Suprapubic skin (tissue), 4 donors: ENCODE data around the gene GNB1. TPM values are rescaled to one million over a fixed set of nuclear protein-coding genes. Genes with fewer than 3 reads are reported as not detected.

Experiments used
- DNase-seq, 2 donors: peaks; one replicate each; pipeline ENCODE4 v3.0.0-alpha.2; 2019; ENCODE audit warnings: low spot score in 2 of 2
- H3K27ac ChIP-seq: fragments of 200-600 bp; sonication (generic); one replicate; pipeline ENCODE4 v1.5.1; 2019
- H3K27me3 ChIP-seq: fragments of 200-600 bp; sonication (generic); one replicate; pipeline ENCODE4 v1.5.1; 2019
- H3K36me3 ChIP-seq: fragments of 200-600 bp; sonication (generic); one replicate; pipeline ENCODE4 v1.5.1; 2019
- H3K4me1 ChIP-seq: fragments of 200-600 bp; sonication (generic); one replicate; pipeline ENCODE4 v1.5.1; 2019
- H3K4me3 ChIP-seq: fragments of 200-600 bp; sonication (generic); one replicate; pipeline ENCODE4 v1.5.1; 2019; ENCODE audit warnings: mild to moderate bottlenecking
- H3K9me3 ChIP-seq: fragments of 200-600 bp; sonication (generic); one replicate; pipeline ENCODE4 v1.5.1; 2019
- CTCF ChIP-seq, 2 donors: fragments of 200-600 bp in 1 of 2; fragments of 450-650 bp in 1 of 2; sonication (generic) in 1 of 2; IDR thresholded peaks; one replicate each; pipeline ENCODE4 v1.5.1; 2016 to 2019; ENCODE audit warnings: antibody characterized with exemption in 2 of 2, mild to moderate bottlenecking in 1 of 2, moderate library complexity in 1 of 2
- EP300 ChIP-seq: sonication (generic); formaldehyde crosslinking; IDR thresholded peaks from one replicate; pipeline ENCODE4 v1.6.1; 2017; ENCODE audit warnings: antibody characterized with exemption
- POLR2A ChIP-seq, 2 donors: fragments of 450-650 bp; IDR thresholded peaks; one replicate each; pipeline ENCODE4 v1.6.1; 2017; ENCODE audit warnings: antibody characterized with exemption in 2 of 2, mild to moderate bottlenecking in 2 of 2, moderate library complexity in 2 of 2
- POLR2AphosphoS5 ChIP-seq, 3 donors: sonication (generic); formaldehyde crosslinking; IDR thresholded peaks; one replicate each; pipeline ENCODE4 v1.6.1; 2017; ENCODE audit warnings: antibody characterized with exemption in 3 of 3
- WGBS: methylation state at CpG from one replicate; pipeline ENCODE4 v1.1.5; 2018; 5-methylcytosine and 5-hydroxymethylcytosine counted together
- total RNA-seq, 4 donors: library from RNA; depleted of rRNA; stranded (reverse); fragments of >200 nt; gene quantifications; one replicate each; pipeline ENCODE4 v1.1.0, GENCODE V29; 2016

Gene GNB1
- total RNA-seq, 4 donors from 2014 or later = 121 to 159 (median 153) TPM

- DNase-seq = no peak
- H3K4me3 ChIP-seq = no peak overlapping the region
- H3K36me3 ChIP-seq = peaks cover 70% of the 10 kb centered on the region
- H3K4me1 ChIP-seq = no peaks in the 10 kb centered on the region
- WGBS = 87% methylated on average over 6 of the region's 6 CpGs
- TF ChIP-seq POLR2AphosphoS5 (IDR thresholded peaks at IDR 0.05) (no peak), CTCF (IDR thresholded peaks at IDR 0.05) (no peak), POLR2A (IDR thresholded peaks at IDR 0.05) (no peak), EP300 (no peak)
- H3K9me3 ChIP-seq = no peaks in the 10 kb centered on the region
- no peak overlapping the region for H3K27ac ChIP-seq
- no peaks in the 10 kb centered on the region for H3K27me3 ChIP-seq
These were observed 81.4 kb downstream of the GNB1 start for GRCh38 chr1:1809489-1809888.

GRCh38 chr1:1808206-1808605, 82.7 kb downstream of the GNB1 start:
- no peak overlapping the region for H3K4me3 ChIP-seq
- no peaks in the 10 kb centered on the region for H3K4me1 ChIP-seq
- H3K36me3 ChIP-seq = peaks cover 70% of the 10 kb centered on the region
- no peak for DNase-seq
- H3K9me3 ChIP-seq = no peaks in the 10 kb centered on the region
- WGBS = 94% methylated on average over 9 of the region's 10 CpGs
- no peaks in the 10 kb centered on the region for H3K27me3 ChIP-seq
- no peak overlapping the region for H3K27ac ChIP-seq
- TF ChIP-seq CTCF (IDR thresholded peaks at IDR 0.05) (no peak), POLR2A (IDR thresholded peaks at IDR 0.05) (no peak), POLR2AphosphoS5 (IDR thresholded peaks at IDR 0.05) (no peak), EP300 (no peak)

GRCh38 chr1:1806890-1807289, 84.0 kb downstream of the GNB1 start:
- no peak overlapping the region for H3K4me3 ChIP-seq
- peaks cover 72% of the 10 kb centered on the region for H3K36me3 ChIP-seq
- WGBS = 70% methylated on average over 2 of the region's 2 CpGs

GRCh38 chr1:1804301-1804700, 86.6 kb downstream of the GNB1 start:
- Histone ChIP-seq H3K27ac (no peak overlapping the region), H3K4me3 (no peak overlapping the region), H3K4me1 (no peaks in the 10 kb centered on the region), H3K9me3 (no peaks in the 10 kb centered on the region), H3K27me3 (no peaks in the 10 kb centered on the region), H3K36me3 (peaks cover 63% of the 10 kb centered on the region)
- no peak for DNase-seq
- no peak for TF ChIP-seq POLR2A (IDR thresholded peaks at IDR 0.05)
- WGBS = 97% methylated on average over 8 of the region's 8 CpGs

More at GRCh38 chr1:1806890-1807289, 84.0 kb downstream of the GNB1 start:
- Histone ChIP-seq H3K9me3 (no peaks in the 10 kb centered on the region), H3K27ac (no peak overlapping the region), H3K4me1 (no peaks in the 10 kb centered on the region), H3K27me3 (no peaks in the 10 kb centered on the region)
- no peak for TF ChIP-seq POLR2A (IDR thresholded peaks at IDR 0.05)
- TF ChIP-seq EP300 = no peak
- TF ChIP-seq POLR2AphosphoS5 (IDR thresholded peaks at IDR 0.05) = no peak
- no peak for TF ChIP-seq CTCF (IDR thresholded peaks at IDR 0.05)
- DNase-seq = no peak

GRCh38 chr1:1802871-1803270, 88.0 kb downstream of the GNB1 start:
- Histone ChIP-seq H3K27me3 (no peaks in the 10 kb centered on the region), H3K36me3 (peaks cover 70% of the 10 kb centered on the region), H3K9me3 (no peaks in the 10 kb centered on the region), H3K4me1 (peaks cover 8% of the 10 kb centered on the region), H3K4me3 (no peak overlapping the region), H3K27ac (no peak overlapping the region)
- WGBS = 92% methylated on average over 1 of the region's 1 CpG
- no peak for DNase-seq
- TF ChIP-seq CTCF (IDR thresholded peaks at IDR 0.05) = no peak
- no peak for TF ChIP-seq POLR2AphosphoS5 (IDR thresholded peaks at IDR 0.05)
- no peak for TF ChIP-seq POLR2A (IDR thresholded peaks at IDR 0.05)
- no peak for TF ChIP-seq EP300

- TF ChIP-seq EP300 (no peak), POLR2A (IDR thresholded peaks at IDR 0.05) (no peak), POLR2AphosphoS5 (IDR thresholded peaks at IDR 0.05) (no peak), CTCF (IDR thresholded peaks at IDR 0.05) (no peak)
- no peak overlapping the region for H3K4me3 ChIP-seq
- DNase-seq = no peak
- H3K27me3 ChIP-seq = no peaks in the 10 kb centered on the region
- H3K4me1 ChIP-seq = peaks cover 11% of the 10 kb centered on the region
- no peaks in the 10 kb centered on the region for H3K9me3 ChIP-seq
- peaks cover 78% of the 10 kb centered on the region for H3K36me3 ChIP-seq
- no peak overlapping the region for H3K27ac ChIP-seq
- WGBS = 88% methylated on average over 5 of the region's 5 CpGs
These were observed 91.2 kb downstream of the GNB1 start for GRCh38 chr1:1799716-1800115.
